GM06990 (cell line): ENCODE results near the gene KLHL10.

Source experiments
- DNase-seq: peaks from one replicate; pipeline ENCODE4 v3.0.0-alpha.2; 2011; ENCODE audit not compliant: insufficient read length; ENCODE audit errors: extremely low read depth
- H3K27me3 ChIP-seq: replicated peaks from 2 replicates; pipeline ENCODE4 v1.6.0; 2011; ENCODE audit warnings: low read length; ENCODE audit not compliant: control insufficient read depth, insufficient read depth
- H3K36me3 ChIP-seq: 2 replicates; pipeline ENCODE4 v1.5.1; 2011; ENCODE audit warnings: low read length; ENCODE audit not compliant: control insufficient read depth, insufficient read depth
- H3K4me3 ChIP-seq: replicated peaks from 2 replicates; pipeline ENCODE4 v1.5.1; 2011; ENCODE audit warnings: low read depth, mild to moderate bottlenecking, control low read depth, low read length
- TF ChIP-seq, protein P1 (sequence below): IDR thresholded peaks from 2 replicates; pipeline ENCODE4 v1.5.1; 2011; ENCODE audit warnings: low read length, control low read depth, mild to moderate bottlenecking, inconsistent platforms; ENCODE audit not compliant: insufficient read depth, poor library complexity, severe bottlenecking

The KLHL10 gene

GRCh38 chr17:41806685-41807445 is 30.8 kb upstream of the KLHL10 start:
- DNase-seq: no peak
- H3K4me3 ChIP-seq: no peak overlapping the region
- no peaks in the 10 kb centered on the region; the same call in 1 of the 2 replicates for H3K27me3 ChIP-seq
- H3K36me3 ChIP-seq: no peaks in the 10 kb centered on the region
- TF ChIP-seq, protein P1, sequence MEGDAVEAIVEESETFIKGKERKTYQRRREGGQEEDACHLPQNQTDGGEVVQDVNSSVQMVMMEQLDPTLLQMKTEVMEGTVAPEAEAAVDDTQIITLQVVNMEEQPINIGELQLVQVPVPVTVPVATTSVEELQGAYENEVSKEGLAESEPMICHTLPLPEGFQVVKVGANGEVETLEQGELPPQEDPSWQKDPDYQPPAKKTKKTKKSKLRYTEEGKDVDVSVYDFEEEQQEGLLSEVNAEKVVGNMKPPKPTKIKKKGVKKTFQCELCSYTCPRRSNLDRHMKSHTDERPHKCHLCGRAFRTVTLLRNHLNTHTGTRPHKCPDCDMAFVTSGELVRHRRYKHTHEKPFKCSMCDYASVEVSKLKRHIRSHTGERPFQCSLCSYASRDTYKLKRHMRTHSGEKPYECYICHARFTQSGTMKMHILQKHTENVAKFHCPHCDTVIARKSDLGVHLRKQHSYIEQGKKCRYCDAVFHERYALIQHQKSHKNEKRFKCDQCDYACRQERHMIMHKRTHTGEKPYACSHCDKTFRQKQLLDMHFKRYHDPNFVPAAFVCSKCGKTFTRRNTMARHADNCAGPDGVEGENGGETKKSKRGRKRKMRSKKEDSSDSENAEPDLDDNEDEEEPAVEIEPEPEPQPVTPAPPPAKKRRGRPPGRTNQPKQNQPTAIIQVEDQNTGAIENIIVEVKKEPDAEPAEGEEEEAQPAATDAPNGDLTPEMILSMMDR: no peak

GRCh38 chr17:41810659-41811548 is 26.7 kb upstream of the KLHL10 start:
- no peak for DNase-seq
- H3K4me3 ChIP-seq: peak overlapping the region; percentile 62
- no peaks in the 10 kb centered on the region for H3K36me3 ChIP-seq
- TF ChIP-seq, protein P1: no peak
- no peaks in the 10 kb centered on the region; the same call in 1 of the 2 replicates for H3K27me3 ChIP-seq

- peak; percentile 83 for DNase-seq
Measured at GRCh38 chr17:41811549-41812380, 25.9 kb upstream of the KLHL10 start, which contains the start of gene P3H4. P3H4 (minus strand) TSS chr17:41811949; CDS start chr17:41811915, 34 bp downstream.

DNA sequence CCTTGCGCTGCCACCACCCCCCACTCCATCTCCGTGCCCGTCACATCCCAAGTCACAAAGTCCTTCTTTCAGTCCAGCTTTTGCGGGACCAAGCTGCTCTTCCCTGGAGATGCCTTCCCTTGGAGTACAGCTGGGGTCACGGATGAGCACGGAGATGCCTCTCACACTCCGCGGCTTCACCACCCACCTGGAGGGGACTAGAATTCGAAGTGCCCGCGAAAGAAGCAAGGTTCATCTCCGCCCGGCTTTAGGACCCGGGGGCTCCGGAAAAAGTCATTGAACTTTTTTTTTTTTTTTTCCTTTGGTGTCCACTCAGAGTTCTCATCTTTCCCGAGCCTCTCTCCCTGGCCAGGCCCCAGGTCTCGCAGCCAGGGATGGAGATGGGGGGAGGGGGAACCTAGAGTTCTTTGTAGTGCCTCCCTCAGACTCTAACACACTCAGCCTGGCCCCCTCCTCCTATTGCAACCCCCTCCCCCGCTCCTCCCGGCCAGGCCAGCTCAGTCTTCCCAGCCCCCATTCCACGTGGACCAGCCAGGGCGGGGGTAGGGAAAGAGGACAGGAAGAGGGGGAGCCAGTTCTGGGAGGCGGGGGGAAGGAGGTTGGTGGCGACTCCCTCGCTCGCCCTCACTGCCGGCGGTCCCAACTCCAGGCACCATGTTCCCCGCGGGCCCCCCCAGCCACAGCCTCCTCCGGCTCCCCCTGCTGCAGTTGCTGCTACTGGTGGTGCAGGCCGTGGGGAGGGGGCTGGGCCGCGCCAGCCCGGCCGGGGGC is 25.1 kb upstream of the KLHL10 start, which contains the start of gene FKBP10:
TSS of gene FKBP10 (plus strand) at position 624 of the 771 bp plus-strand sequence. CDS start at position 655, 31 bp downstream.
- H3K27me3 ChIP-seq: no peaks in the 10 kb centered on the region; the same call in 1 of the 2 replicates
- H3K36me3 ChIP-seq: no peaks in the 10 kb centered on the region
- TF ChIP-seq, protein P1: no peak
- DNase-seq: no peak
- H3K4me3 ChIP-seq: peak within 1 kb of the TSS; percentile 62

More at GRCh38 chr17:41811549-41812380, 25.9 kb upstream of the KLHL10 start, which contains the start of gene P3H4:
- H3K27me3 ChIP-seq: no peaks in the 10 kb centered on the region; the same call in 1 of the 2 replicates
- H3K36me3 ChIP-seq: no peaks in the 10 kb centered on the region
- TF ChIP-seq, protein P1: peak; percentile 57
- peak within 1 kb of the TSS; percentile 62 for H3K4me3 ChIP-seq
